Endothelial cell of umbilical vein (primary cell): ENCODE measurements around the gene CDK15. TPM values are rescaled to one million over a fixed set of nuclear protein-coding genes. Genes with fewer than 3 reads are reported as not detected.

Experiments
- BruUV-seq: library from RNA; stranded (reverse); fragments of 400-500 nt; replicated peaks from 2 replicates; lab custom pipeline; 2021; lab: Mats Ljungman, UMichigan
- CTCF ChIA-PET: fragments of 300-600, 350-600 bp; sonication (Branson Sonifier 250); formaldehyde crosslinking; loops from one replicate; lab custom pipeline; 2021; ENCODE audit warnings: antibody characterized with exemption, inconsistent platforms; lab: Charles Lee
- POLR2A ChIA-PET: fragments of 300-600, 350-600 bp; sonication (Branson Sonifier 250); formaldehyde crosslinking; loops from one replicate; lab custom pipeline; 2021; ENCODE audit warnings: antibody characterized with exemption, inconsistent platforms; lab: Charles Lee
- DNase-seq: peaks from one replicate; pipeline ENCODE4 v3.0.0-alpha.2; 2011; ENCODE audit warnings: low read depth, low spot score
- FAIRE-seq: peaks from 2 replicates; lab custom pipeline; 2011; peaks lifted over from hg19 to GRCh38; lab: Jason Lieb, UNC
- H2AFZ ChIP-seq: 2 replicates; pipeline ENCODE4 v1.6.0; 2012; ENCODE audit warnings: low read depth, low read length, control low read depth, inconsistent platforms
- H3K27ac ChIP-seq: 2 replicates; pipeline ENCODE4 v1.5.1; 2011; ENCODE audit warnings: low read depth, mild to moderate bottlenecking, control low read depth, low read length, moderate library complexity; ENCODE audit not compliant: insufficient read depth
- H3K27me3 ChIP-seq, 2 experiments: 2 replicates each; pipeline versions ENCODE4 v1.6.0 to v1.6.1; 2011; ENCODE audit warnings: low read length in 2 of 2, mixed read lengths in 1 of 2; ENCODE audit not compliant: control insufficient read depth in 2 of 2, insufficient read depth in 2 of 2
- H3K36me3 ChIP-seq, 2 experiments: 2 replicates in 1 of 2; 3 replicates in 1 of 2; pipeline ENCODE4 v1.5.1; 2011; ENCODE audit warnings: low read length in 2 of 2, mild to moderate bottlenecking in 1 of 2, moderate library complexity in 1 of 2; ENCODE audit not compliant: control insufficient read depth in 2 of 2, insufficient read depth in 2 of 2; ENCODE audit errors: extremely low read depth in 1 of 2
- H3K4me1 ChIP-seq: 3 replicates; pipeline ENCODE4 v1.5.1; 2011; ENCODE audit warnings: mild to moderate bottlenecking, low read length; ENCODE audit not compliant: control insufficient read depth, insufficient read depth; ENCODE audit errors: extremely low read depth
- H3K4me2 ChIP-seq: 2 replicates; pipeline ENCODE4 v1.6.1; 2011; ENCODE audit warnings: low read length, control low read depth, mixed read lengths; ENCODE audit not compliant: insufficient read depth
- H3K4me3 ChIP-seq, 3 experiments: fragments of 200-600 bp in 1 of 3; sonication (generic), shearing (Covaris generic) in 1 of 3; replicated peaks in 1 of 3; 2 replicates each; pipeline ENCODE4 v1.5.1; 2011 to 2016; ENCODE audit warnings: control low read depth in 3 of 3, low read length in 3 of 3, mild to moderate bottlenecking in 2 of 3, inconsistent platforms in 1 of 3, low read depth in 1 of 3, moderate library complexity in 1 of 3; ENCODE audit not compliant: insufficient read depth in 1 of 3
- H3K79me2 ChIP-seq: 2 replicates; pipeline ENCODE4 v1.6.0; 2012; ENCODE audit warnings: low read length, inconsistent platforms; ENCODE audit not compliant: control insufficient read depth, insufficient read depth
- H3K9ac ChIP-seq: replicated peaks from 2 replicates; pipeline ENCODE3; 2011; ENCODE audit warnings: low read length, control low read depth; ENCODE audit not compliant: insufficient read depth; ENCODE audit errors: extremely low read depth
- H3K9me1 ChIP-seq: replicated peaks from 3 replicates; pipeline ENCODE4 v1.6.0; 2011; ENCODE audit warnings: mild to moderate bottlenecking, low read length; ENCODE audit not compliant: control insufficient read depth, insufficient read depth; ENCODE audit errors: extremely low read depth
- H3K9me3 ChIP-seq: replicated peaks from 2 replicates; pipeline ENCODE4 v1.5.1; 2012; ENCODE audit warnings: low read length, inconsistent platforms; ENCODE audit not compliant: control insufficient read depth, insufficient read depth
- H4K20me1 ChIP-seq: replicated peaks from 2 replicates; pipeline ENCODE3; 2011; ENCODE audit warnings: mild to moderate bottlenecking, low read length; ENCODE audit not compliant: control insufficient read depth, insufficient read depth; ENCODE audit errors: extremely low read depth
- EZH2 ChIP-seq: IDR thresholded peaks from 2 replicates; pipeline ENCODE4 v1.6.1; 2012; ENCODE audit warnings: borderline replicate concordance, low read depth, mild to moderate bottlenecking, moderate library complexity, low read length, inconsistent platforms; ENCODE audit not compliant: severe bottlenecking
- FOS ChIP-seq: IDR thresholded peaks from 2 replicates; pipeline ENCODE4 v1.6.1; 2011; ENCODE audit warnings: mild to moderate bottlenecking, low read length, moderate library complexity, borderline replicate concordance; ENCODE audit not compliant: insufficient read depth
- GATA2 ChIP-seq: IDR thresholded peaks from 2 replicates; pipeline ENCODE4 v1.7.0; 2011; ENCODE audit warnings: low read depth, mild to moderate bottlenecking, moderate library complexity, mixed read lengths, low read length; ENCODE audit not compliant: insufficient read length, insufficient read depth
- JUN ChIP-seq: IDR thresholded peaks from 2 replicates; pipeline ENCODE4 v1.6.1; 2011; ENCODE audit warnings: borderline replicate concordance, low read depth; ENCODE audit not compliant: insufficient read length, insufficient read depth
- MAX ChIP-seq: IDR thresholded peaks from 2 replicates; pipeline ENCODE4 v1.6.1; 2011; ENCODE audit not compliant: insufficient read depth, insufficient read length
- MYC ChIP-seq: IDR thresholded peaks from one replicate; pipeline ENCODE4 v1.6.1; 2011; ENCODE audit warnings: mild to moderate bottlenecking, low read depth, low read length
- POLR2A ChIP-seq: IDR thresholded peaks from 2 replicates; pipeline ENCODE4 v1.6.1; 2012; ENCODE audit warnings: low read depth, mild to moderate bottlenecking, control low read depth, low read length
- POLR2AphosphoS5 ChIP-seq: IDR thresholded peaks from 2 replicates; pipeline ENCODE4 v1.6.1; 2012; ENCODE audit warnings: low read depth, mild to moderate bottlenecking, control low read depth, low read length, moderate library complexity; ENCODE audit not compliant: insufficient read depth
- dilution Hi-C: fragments of 300-500 bp; cut with MboI; formaldehyde crosslinking; loops from one replicate; pipeline ENCODE4 v1.15.0; 2019; ENCODE audit warnings: low sequenced_read_pairs; ENCODE audit not compliant: extremely low pct_ligation_motif_present
- intact Hi-C: fragments of 100-400 bp; cut with micrococcal nuclease; formaldehyde crosslinking; loops from one replicate; pipeline ENCODE4 v1.10.0; 2022
- polyA plus RNA-seq, 4 experiments: library from polyadenylated mRNA; depleted of rRNA in 3 of 4; stranded (reverse) in 3 of 4; unstranded in 1 of 4; fragments of >200 nt; gene quantifications; 2 replicates each; pipeline versions ENCODE4 v1.2.1 to v1.2.3, GENCODE V29; 2011 to 2012; ENCODE audit warnings: missing spikeins in 1 of 4
- total RNA-seq: library from RNA; stranded (reverse); gene quantifications from 2 replicates; pipeline ENCODE4 v1.2.3, GENCODE V29; 2021
- TF ChIP-seq, protein P1 (sequence below), 2 donors: IDR thresholded peaks; 1 replicate in 1 of 2; 2 replicates in 1 of 2; pipeline ENCODE4 v1.5.1; 2011; ENCODE audit warnings: low read length in 2 of 2, mild to moderate bottlenecking in 2 of 2, moderate library complexity in 2 of 2, control low read depth in 1 of 2, inconsistent platforms in 1 of 2, low read depth in 1 of 2; ENCODE audit not compliant: insufficient read depth in 1 of 2; ENCODE audit errors: extremely low read depth in 1 of 2

Gene CDK15
- total and polyA plus RNA-seq, 2 donors (not counting 3 experiments of a cell fraction or from before 2014, with no cell fraction given): not detected

DNA sequence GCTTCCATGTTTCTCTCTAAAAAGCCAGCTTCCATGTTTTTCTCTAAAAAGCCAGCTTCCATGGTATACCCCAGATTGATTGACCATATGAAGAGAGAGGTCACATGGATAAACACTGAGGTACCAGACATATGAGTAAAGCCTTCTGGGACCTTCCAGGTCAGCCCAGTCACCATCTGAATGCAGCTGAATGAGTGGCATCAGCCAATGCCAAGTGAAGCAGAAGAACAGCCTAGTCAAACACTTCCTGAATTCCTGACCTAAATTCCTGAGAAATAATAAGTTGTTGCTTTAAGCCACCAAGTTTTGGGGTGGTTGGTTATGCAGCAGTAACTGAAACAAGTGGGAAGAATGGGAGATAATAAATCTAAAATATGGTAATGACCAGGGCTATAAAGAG, 19.9 kb upstream of the CDK15 start:
- CTCF ChIA-PET: interaction anchor here (0.6 kb wide), 1 partner anchor 1398 kb away, joined by 3 read pairs; no protein-coding TSS in a partner anchor
- no TSS peak for BruUV-seq

More for the DNA sequence above, 19.9 kb upstream of the CDK15 start:
- intact Hi-C loops: no loop called here
- Histone ChIP-seq H3K9ac (no peak overlapping the region), H3K4me3 (no peak overlapping the region), H3K4me1 (peaks cover 5% of the 10 kb centered on the region), H3K27me3 (peaks cover 2 to 12% of the 10 kb centered on the region in 2 experiments), H2AFZ (no peak overlapping the region), H3K36me3 (no peaks in the 10 kb centered on the region), H3K9me3 (no peaks in the 10 kb centered on the region), H3K27ac (no peak overlapping the region), H3K9me1 (no peaks in the 10 kb centered on the region), H4K20me1 (no peaks in the 10 kb centered on the region), H3K4me2 (no peak overlapping the region), H3K79me2 (no peaks in the 10 kb centered on the region)
- DNase-seq (no peak), FAIRE-seq (no peak)
- POLR2A ChIA-PET: no interaction called here
- dilution Hi-C loops: no loop called here
- TF ChIP-seq POLR2A (no peak), MYC (no peak), EZH2 (no peak), FOS (no peak), GATA2 (no peak), POLR2AphosphoS5 (no peak), MAX (no peak), JUN (no peak)
- TF ChIP-seq, protein P1, sequence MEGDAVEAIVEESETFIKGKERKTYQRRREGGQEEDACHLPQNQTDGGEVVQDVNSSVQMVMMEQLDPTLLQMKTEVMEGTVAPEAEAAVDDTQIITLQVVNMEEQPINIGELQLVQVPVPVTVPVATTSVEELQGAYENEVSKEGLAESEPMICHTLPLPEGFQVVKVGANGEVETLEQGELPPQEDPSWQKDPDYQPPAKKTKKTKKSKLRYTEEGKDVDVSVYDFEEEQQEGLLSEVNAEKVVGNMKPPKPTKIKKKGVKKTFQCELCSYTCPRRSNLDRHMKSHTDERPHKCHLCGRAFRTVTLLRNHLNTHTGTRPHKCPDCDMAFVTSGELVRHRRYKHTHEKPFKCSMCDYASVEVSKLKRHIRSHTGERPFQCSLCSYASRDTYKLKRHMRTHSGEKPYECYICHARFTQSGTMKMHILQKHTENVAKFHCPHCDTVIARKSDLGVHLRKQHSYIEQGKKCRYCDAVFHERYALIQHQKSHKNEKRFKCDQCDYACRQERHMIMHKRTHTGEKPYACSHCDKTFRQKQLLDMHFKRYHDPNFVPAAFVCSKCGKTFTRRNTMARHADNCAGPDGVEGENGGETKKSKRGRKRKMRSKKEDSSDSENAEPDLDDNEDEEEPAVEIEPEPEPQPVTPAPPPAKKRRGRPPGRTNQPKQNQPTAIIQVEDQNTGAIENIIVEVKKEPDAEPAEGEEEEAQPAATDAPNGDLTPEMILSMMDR (IDR thresholded peaks at IDR 0.05; ENCODE audit: extremely low read depth in 1 of 2, insufficient read depth in 1 of 2, low read depth in 1 of 2, low read length in 2 of 2): no peak
